Natural killer cell (primary cell): ENCODE measurements around the gene SHISA6. TPM values are rescaled to one million over a fixed set of nuclear protein-coding genes. Genes with fewer than 3 reads are reported as not detected.

Source experiments
- ATAC-seq, 3 donors: fragments of 150-1000 bp in 2 of 3; fragments of 200-7000 bp in 1 of 3; cut with Tn5 transposase; 1 replicate in 1 of 3; 2 replicates in 2 of 3; pipeline ENCODE4 v1.10.0; 2021; ENCODE audit warnings: mild to moderate bottlenecking in 2 of 3, moderate library complexity in 2 of 3
- DNase-seq, 2 donors: peaks; one replicate each; pipeline versions ENCODE4 v3.0.0 to v3.0.0-alpha.2; 2013 to 2021; ENCODE audit warnings: mixed read lengths in 1 of 2
- H3K27ac ChIP-seq: one replicate; pipeline ENCODE4 v1.5.1; 2013; ENCODE audit warnings: mild to moderate bottlenecking, low read length
- H3K27me3 ChIP-seq: one replicate; pipeline ENCODE4 v1.6.1; 2013; ENCODE audit warnings: low read length; ENCODE audit not compliant: control insufficient read depth, insufficient read depth
- H3K36me3 ChIP-seq: one replicate; pipeline ENCODE4 v1.6.1; 2013; ENCODE audit warnings: low read length; ENCODE audit not compliant: control insufficient read depth, insufficient read depth
- H3K4me1 ChIP-seq: one replicate; pipeline ENCODE4 v1.6.1; 2013; ENCODE audit warnings: low read length; ENCODE audit not compliant: control insufficient read depth, insufficient read depth
- H3K4me3 ChIP-seq: one replicate; pipeline ENCODE4 v1.5.1; 2013; ENCODE audit warnings: low read length
- H3K9me3 ChIP-seq: one replicate; pipeline ENCODE4 v1.6.1; 2013; ENCODE audit warnings: low read length; ENCODE audit not compliant: control insufficient read depth, insufficient read depth
- H3K27ac Mint-ChIP-seq, 2 donors: one replicate each; pipeline ENCODE4 v1.8.0; 2022; ENCODE audit warnings: mild to moderate bottlenecking in 2 of 2, mixed read lengths in 2 of 2, moderate library complexity in 1 of 2
- H3K27me3 Mint-ChIP-seq, 2 donors: one replicate each; pipeline ENCODE4 v1.8.0; 2022; ENCODE audit warnings: low read depth in 2 of 2, mixed read lengths in 2 of 2
- H3K36me3 Mint-ChIP-seq: one replicate; pipeline ENCODE4 v1.8.0; 2022; ENCODE audit warnings: mixed read lengths
- H3K4me1 Mint-ChIP-seq, 2 donors: one replicate each; pipeline ENCODE4 v1.8.0; 2022; ENCODE audit warnings: mixed read lengths in 2 of 2
- H3K4me3 Mint-ChIP-seq: one replicate; pipeline ENCODE4 v1.8.0; 2022; ENCODE audit warnings: mild to moderate bottlenecking, moderate library complexity, mixed read lengths
- H3K9me3 Mint-ChIP-seq, 2 donors: one replicate each; pipeline ENCODE4 v1.8.0; 2022; ENCODE audit warnings: mixed read lengths in 2 of 2
- CTCF ChIP-seq: fragments of 200-600 bp; IDR thresholded peaks from one replicate; pipeline ENCODE4 v1.8.0; 2022; ENCODE audit warnings: antibody characterized with exemption
- WGBS: methylation state at CpG from one replicate; pipeline ENCODE4 v1.1.7; 2013; ENCODE audit warnings: missing lambda C conversion rate; ENCODE audit not compliant: insufficient coverage; 5-methylcytosine and 5-hydroxymethylcytosine counted together
- intact Hi-C: fragments of 100-400 bp; cut with micrococcal nuclease; formaldehyde crosslinking; loops from one replicate; pipeline ENCODE4 v1.14.2; 2022
- total RNA-seq, 4 donors: library from RNA; stranded (reverse); fragments of 120-200 nt in 1 of 4; gene quantifications; one replicate each; pipeline versions ENCODE4 v1.2.3 to v1.2.4, GENCODE V29; 2013 to 2022

The SHISA6 gene
- total RNA-seq, 3 donors from 2014 or later (not counting 1 experiment from before 2014, with no cell fraction given), result not detected

GRCh38 chr17:11366272-11366850 is 125.3 kb downstream of the SHISA6 start:
- DNase-seq (no peak), ATAC-seq (no peak)
- H3K27ac Mint-ChIP-seq, result no peak overlapping the region

GRCh38 chr17:11369575-11369974 is 128.6 kb downstream of the SHISA6 start:
- Mint-ChIP-seq H3K27ac (no peak overlapping the region), H3K27me3 (no peaks in the 10 kb centered on the region), H3K9me3 (peaks cover 0 to 3% of the 10 kb centered on the region in 2 donors), H3K36me3 (no peaks in the 10 kb centered on the region), H3K4me3 (no peak overlapping the region), H3K4me1 (no peaks in the 10 kb centered on the region)
- intact Hi-C loops, result no loop called here
- no peak overlapping the region for H3K4me3 ChIP-seq
- H3K36me3 ChIP-seq, result no peaks in the 10 kb centered on the region
- no peaks in the 10 kb centered on the region for H3K4me1 ChIP-seq
- H3K9me3 ChIP-seq, result no peaks in the 10 kb centered on the region
- no peak for DNase-seq
- ATAC-seq, result no peak
- TF ChIP-seq CTCF, result no peak
- H3K27ac ChIP-seq, result no peak overlapping the region
- 90% methylated on average over 6 of the region's 6 CpGs for WGBS
- no peaks in the 10 kb centered on the region for H3K27me3 ChIP-seq

More at GRCh38 chr17:11366272-11366850, 125.3 kb downstream of the SHISA6 start:
- intact Hi-C loops, result no loop called here
- Histone ChIP-seq H3K4me3 (no peak overlapping the region), H3K9me3 (no peaks in the 10 kb centered on the region), H3K36me3 (no peaks in the 10 kb centered on the region), H3K27ac (no peak overlapping the region), H3K4me1 (no peaks in the 10 kb centered on the region), H3K27me3 (no peaks in the 10 kb centered on the region)
- H3K4me3 Mint-ChIP-seq, result no peak overlapping the region
- no peaks in the 10 kb centered on the region for H3K4me1 Mint-ChIP-seq
- peaks cover 0 to 3% of the 10 kb centered on the region in 2 donors for H3K9me3 Mint-ChIP-seq
- H3K36me3 Mint-ChIP-seq, result no peaks in the 10 kb centered on the region
- no peak for TF ChIP-seq CTCF
- WGBS, result 62% methylated on average over 4 of the region's 4 CpGs
- H3K27me3 Mint-ChIP-seq, result no peaks in the 10 kb centered on the region

- Mint-ChIP-seq H3K4me3 (no peak overlapping the region), H3K9me3 (peaks cover 0 to 3% of the 10 kb centered on the region in 2 donors), H3K27me3 (no peaks in the 10 kb centered on the region), H3K36me3 (no peaks in the 10 kb centered on the region), H3K27ac (no peak overlapping the region), H3K4me1 (no peaks in the 10 kb centered on the region)
- Histone ChIP-seq H3K27me3 (no peaks in the 10 kb centered on the region), H3K27ac (no peak overlapping the region), H3K9me3 (no peaks in the 10 kb centered on the region), H3K36me3 (no peaks in the 10 kb centered on the region), H3K4me1 (no peaks in the 10 kb centered on the region), H3K4me3 (no peak overlapping the region)
- WGBS, result 70% methylated on average over 2 of the region's 3 CpGs
- intact Hi-C loops, result no loop called here
- DNase-seq (no peak), ATAC-seq (no peak)
- TF ChIP-seq CTCF, result no peak
Measured at GRCh38 chr17:11372692-11373091, 131.7 kb downstream of the SHISA6 start.

- ATAC-seq, result no peak
- H3K4me3 Mint-ChIP-seq, result no peak overlapping the region
- no peaks in the 10 kb centered on the region for H3K36me3 Mint-ChIP-seq
- H3K4me1 Mint-ChIP-seq, result no peaks in the 10 kb centered on the region
- TF ChIP-seq CTCF, result no peak
- H3K27ac Mint-ChIP-seq, result no peak overlapping the region
- Histone ChIP-seq H3K36me3 (no peaks in the 10 kb centered on the region), H3K9me3 (no peaks in the 10 kb centered on the region), H3K27ac (no peak overlapping the region), H3K4me1 (no peaks in the 10 kb centered on the region), H3K4me3 (no peak overlapping the region), H3K27me3 (no peaks in the 10 kb centered on the region)
- intact Hi-C loops, result no loop called here
- peaks cover 3% of the 10 kb centered on the region in 2 donors for H3K9me3 Mint-ChIP-seq
- H3K27me3 Mint-ChIP-seq, result no peaks in the 10 kb centered on the region
- 85% methylated on average over 6 of the region's 6 CpGs for WGBS
- no peak for DNase-seq
Measured at GRCh38 chr17:11378506-11378905, 137.5 kb downstream of the SHISA6 start.
